GM18909 (cell line): ENCODE data around the gene LRP5.

ENCODE experiments used
- ATAC-seq: cut with Tn5 transposase; IDR thresholded peaks from one replicate; pipeline ENCODE4 v1.9.1; 2021; ENCODE audit warnings: mild to moderate bottlenecking; ENCODE audit not compliant: unreplicated experiment, poor library complexity

LRP5 gene

DNA sequence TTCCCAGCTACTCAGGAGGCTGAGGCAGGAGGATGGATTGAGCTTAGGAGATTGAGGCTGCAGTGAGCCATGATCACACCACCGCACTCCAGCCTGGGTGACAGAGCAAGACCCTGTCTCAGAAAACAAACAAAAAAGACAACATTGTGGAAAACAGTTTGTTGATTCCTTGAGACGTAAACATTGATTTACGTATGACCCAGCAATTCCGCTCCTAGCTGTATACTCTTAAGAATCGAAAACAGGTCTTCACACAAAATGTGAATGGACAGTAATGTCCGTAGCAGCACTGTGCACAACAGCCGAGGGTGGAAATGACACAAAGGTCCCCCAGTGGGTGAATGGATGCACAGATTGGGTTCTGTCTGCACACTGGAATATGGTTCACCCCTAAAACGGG lies 49.3 kb downstream of the LRP5 start:
- ATAC-seq, result no peak

GRCh38 chr11:68362801-68363379 lies 50.5 kb downstream of the LRP5 start:
- ATAC-seq, result no peak

- ATAC-seq, result no peak
These were observed 51.4 kb downstream of the LRP5 start for GRCh38 chr11:68363776-68364175.

DNA sequence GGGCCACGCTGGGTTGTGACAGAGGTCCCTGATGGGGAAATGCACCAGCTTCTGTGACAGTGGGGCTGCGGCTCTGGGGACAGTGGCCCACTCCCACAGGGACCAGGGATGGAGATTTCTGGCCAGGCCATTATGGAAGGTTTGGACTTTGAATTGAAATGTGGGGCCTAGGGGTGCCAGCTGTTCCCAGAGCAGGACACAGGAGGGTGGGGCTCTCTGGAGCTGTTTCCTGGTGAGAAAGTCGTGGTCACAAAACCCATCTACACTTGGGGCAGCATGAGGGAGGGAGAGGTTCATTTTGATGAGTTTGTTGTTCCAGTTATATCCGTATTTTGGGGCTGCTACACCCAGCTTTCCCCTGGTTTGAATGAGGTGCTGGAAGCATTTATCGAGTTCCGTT lies 52.2 kb downstream of the LRP5 start:
- ATAC-seq, result no peak

DNA sequence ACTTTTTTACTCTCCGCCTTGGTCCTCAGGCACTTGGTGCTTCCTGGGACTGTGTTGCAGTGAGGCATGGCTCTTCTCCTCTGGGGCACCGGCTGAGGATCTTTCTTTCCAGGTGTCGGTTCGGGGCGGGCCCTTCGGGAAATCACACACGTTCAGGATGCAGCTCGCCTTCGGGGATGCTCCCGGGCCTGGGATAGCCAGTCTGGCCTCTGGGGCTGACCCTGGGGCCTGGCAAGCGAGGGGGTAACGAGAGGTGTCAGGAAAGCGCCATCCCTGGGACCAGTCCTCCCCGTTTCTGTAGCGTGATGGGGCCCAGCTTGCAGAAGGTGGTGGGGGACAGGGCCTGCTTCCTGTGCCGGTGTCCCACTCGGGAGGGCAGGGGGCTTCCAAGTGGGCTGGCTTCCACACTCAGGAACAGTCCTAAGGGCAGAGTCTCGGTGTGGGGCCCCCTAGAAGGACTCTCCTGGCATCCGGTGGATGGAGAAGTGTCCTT lies 53.6 kb downstream of the LRP5 start:
- no peak for ATAC-seq

DNA sequence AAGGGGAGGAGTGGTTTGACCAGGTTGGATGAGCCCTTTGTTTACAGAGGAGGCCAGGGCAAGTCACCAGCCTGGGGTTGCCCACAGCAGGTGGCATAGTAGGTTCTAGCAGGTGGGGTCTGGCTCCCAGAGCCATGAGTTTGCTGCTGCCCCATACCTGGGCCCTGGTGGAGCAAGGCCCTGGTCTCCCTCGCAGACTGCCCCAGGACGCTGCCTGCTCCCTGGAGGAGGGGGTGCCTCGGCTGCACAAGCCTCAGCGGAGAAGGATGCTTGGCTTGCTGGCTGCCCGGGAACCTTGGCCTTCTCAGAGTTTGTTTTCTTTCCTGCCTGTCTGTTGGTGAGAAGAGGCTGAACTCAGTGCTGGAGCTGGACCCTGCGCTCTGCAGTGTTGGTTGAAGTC lies 54.9 kb downstream of the LRP5 start:
- ATAC-seq, result no peak

DNA sequence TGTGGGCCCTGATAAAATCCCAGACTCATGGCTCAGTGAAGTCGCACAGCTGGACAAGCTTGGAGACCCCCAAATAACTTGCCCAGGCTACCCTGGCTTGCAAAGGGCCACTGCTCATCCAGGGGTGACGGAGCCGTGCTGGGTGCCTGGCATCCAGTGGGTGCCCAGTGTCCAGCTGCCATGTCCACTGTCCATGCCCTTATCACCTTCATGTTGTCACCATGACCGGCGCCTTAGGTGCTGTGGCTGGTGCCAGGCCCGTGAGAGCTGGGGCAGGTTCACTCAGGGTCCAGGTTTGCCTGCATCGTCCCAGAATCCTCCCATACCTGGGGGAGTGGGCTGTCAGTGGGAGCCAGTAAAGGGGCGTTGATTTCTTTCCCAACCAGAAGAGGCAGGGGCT lies 57.4 kb downstream of the LRP5 start:
- no peak for ATAC-seq

DNA sequence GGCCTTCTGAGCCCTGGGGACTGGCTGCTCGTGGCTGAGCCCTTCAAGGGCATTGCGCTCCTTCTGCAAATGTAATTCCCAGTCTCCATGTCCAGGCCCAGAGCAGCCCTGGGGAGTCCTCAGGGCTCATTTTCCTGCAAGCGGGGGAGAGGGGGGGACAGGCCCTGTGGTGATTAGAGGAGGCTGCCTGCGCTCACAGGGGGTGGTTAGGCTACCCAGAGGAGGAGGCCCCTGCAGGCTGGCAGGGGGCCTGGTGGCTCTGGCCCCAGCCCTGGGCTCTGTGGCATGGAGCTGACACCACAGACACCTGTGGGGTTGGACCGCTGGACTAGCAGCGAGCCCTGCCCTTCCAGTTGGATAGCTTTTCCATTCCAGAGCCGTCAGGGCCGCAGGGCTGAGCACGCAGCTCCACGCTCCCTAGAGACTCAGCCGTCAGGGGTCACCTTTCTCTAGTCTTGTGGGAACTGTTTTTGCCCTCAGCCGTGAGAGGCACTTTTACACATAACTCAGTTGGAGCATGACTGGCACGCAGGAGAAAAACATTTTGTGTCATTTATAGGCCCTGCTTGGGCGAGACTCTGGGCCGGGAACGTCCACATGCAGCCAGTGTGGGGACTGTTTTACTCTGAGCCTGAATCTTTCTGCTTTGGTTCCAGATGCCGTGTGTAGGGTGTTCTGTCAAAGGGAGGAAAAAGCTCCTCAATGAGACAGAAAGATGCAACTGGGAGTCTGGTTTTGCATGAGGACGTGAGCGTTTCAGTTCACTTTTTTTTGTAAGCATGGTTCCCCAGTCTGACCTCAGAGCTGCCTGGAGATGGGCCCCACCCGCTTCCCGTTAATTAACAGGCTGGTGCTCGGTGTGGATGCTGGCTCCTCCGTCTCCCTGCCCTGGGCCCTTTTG lies 58.1 kb downstream of the LRP5 start:
- peak; percentile 68 for ATAC-seq

DNA sequence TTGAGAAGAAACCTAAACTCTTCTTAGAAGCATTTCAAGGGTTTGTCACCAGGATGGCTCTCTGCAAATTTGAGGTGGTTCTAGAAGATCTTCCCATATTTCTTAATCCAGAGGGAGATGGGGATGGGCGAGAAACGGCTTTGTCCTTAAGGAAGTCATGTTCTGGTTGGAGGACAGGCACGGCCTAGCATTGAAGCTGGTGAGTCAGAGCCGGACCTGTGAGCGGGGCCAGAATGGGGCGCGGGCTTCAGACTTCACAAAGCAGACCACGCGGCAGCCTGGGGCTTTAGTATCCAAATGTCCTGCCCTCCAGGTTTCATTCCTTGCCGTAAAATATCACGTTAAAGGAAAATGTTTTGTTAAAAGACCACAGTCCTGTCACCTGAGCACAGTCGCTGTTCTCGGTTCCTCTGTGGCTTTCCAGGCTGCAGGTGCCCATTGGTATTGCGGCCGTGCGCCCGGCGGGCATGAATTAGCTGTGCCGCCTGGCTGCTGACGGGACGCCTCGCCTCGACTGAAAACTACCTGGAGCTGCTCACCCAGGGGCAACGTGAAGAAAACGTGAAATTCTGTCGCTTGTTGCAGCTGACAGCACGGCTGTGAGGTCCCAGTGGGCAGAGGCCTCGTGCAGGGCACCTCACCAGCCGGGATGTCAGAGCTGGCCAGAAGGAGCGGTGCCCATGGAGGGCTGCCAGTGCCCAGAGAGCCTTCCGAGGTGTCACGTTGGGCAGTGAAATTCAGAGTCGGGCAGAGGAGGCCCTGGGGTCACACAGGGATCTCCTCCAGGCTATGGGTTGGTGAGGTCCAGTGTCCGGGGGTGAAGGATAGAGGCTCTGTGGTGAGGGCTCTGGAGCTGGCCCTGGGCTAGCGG lies 59.0 kb downstream of the LRP5 start:
- ATAC-seq, result no peak

DNA sequence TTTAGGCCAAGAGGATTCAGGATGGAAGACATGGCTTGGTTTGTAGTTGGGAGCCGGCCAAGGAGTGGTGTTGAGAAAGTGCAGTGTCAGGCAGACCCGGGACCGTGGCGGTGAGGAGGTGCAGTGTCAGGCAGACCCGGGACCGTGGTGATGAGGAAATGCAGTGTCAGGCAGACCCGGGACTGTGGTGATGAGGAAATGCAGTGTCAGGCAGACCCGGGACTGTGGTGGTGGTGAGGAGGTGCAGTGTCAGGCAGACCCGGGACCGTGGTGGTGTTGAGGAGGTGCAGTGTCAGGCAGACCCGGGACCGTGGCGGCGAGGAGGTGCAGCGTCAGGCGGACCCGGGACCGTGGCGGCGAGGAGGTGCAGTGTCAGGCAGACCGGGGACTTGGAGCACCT lies 59.7 kb downstream of the LRP5 start:
- ATAC-seq, result no peak

- no peak for ATAC-seq
These were observed 60.2 kb downstream of the LRP5 start for GRCh38 chr11:68372625-68373024.

DNA sequence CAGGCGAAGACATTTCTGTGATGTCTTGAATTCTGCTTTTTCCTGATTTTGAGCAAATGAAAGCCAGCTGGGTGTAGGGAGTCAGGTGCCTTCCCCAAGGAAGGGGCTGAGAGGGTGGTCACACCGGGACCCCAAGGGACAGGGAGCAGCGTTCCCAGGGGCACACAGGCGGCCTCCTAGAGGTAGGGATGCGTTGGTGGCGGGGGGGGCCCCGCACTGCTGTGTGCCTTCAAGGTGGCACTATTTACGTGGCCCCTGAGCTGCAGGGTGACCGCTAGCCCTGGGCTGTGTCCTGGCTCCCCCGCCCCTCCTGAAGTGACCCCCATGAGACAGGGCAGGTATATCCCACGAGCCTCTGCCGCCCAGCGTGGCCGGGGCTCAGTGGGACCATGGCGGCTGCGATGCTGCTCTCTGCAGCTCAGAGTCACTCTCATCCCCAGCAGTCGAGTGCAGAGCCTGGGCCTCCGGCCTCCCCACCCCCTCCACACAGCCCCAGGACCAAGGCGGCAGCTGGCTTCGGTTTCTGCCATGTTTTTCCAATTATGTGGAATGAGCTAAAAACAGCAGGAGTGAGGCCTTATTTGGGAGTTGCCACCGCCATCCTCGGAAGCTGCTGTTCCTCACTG lies 60.9 kb downstream of the LRP5 start:
- ATAC-seq, result no peak

- ATAC-seq, result no peak
These were observed 61.6 kb downstream of the LRP5 start for GRCh38 chr11:68373815-68374501.

- no peak for ATAC-seq
These were observed 62.1 kb downstream of the LRP5 start for GRCh38 chr11:68374531-68374930.

DNA sequence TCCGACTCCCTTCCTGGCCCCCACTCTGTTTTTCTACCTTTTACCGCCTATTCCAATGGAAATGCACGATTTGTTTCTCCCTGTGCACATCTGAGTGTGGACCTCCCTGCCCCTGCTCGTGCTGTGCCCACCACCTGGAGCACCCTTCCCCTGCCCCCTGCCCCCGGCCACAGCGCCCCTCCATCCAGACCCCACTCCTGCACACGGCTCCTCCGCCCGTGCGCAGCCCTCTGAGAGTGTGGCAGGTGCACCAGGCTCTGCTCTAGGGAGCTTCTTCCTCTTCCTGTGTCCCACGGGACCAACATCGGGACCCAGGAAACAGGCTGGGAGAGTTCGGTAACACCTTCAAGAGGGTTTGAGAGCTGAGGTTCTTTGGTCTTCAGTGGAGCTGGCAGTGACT lies 62.9 kb downstream of the LRP5 start:
- ATAC-seq, result no peak

GRCh38 chr11:68375766-68376165 lies 63.4 kb downstream of the LRP5 start:
- no peak for ATAC-seq

DNA sequence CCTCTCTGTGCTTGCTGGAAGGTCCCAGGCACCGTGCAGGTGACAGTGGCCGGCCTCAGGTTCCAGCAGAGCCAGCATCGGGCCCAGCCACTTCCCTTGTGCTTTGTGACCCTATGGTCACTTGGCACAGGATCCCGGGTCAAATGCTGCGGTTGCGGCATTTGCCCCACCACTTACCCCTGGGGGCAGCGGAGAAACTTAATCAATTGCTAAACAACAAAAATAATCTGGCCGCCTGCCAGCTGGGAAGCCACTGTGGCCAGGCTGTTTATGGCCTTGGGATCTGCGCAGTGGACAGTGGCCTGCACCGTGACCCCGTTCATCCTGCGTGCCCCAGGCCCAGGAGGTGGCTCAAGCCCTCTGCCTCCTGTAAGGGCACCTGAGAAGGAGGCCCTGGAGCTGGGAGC lies 65.0 kb downstream of the LRP5 start:
- no peak for ATAC-seq

GRCh38 chr11:68379206-68379605 lies 66.8 kb downstream of the LRP5 start:
- no peak for ATAC-seq

DNA sequence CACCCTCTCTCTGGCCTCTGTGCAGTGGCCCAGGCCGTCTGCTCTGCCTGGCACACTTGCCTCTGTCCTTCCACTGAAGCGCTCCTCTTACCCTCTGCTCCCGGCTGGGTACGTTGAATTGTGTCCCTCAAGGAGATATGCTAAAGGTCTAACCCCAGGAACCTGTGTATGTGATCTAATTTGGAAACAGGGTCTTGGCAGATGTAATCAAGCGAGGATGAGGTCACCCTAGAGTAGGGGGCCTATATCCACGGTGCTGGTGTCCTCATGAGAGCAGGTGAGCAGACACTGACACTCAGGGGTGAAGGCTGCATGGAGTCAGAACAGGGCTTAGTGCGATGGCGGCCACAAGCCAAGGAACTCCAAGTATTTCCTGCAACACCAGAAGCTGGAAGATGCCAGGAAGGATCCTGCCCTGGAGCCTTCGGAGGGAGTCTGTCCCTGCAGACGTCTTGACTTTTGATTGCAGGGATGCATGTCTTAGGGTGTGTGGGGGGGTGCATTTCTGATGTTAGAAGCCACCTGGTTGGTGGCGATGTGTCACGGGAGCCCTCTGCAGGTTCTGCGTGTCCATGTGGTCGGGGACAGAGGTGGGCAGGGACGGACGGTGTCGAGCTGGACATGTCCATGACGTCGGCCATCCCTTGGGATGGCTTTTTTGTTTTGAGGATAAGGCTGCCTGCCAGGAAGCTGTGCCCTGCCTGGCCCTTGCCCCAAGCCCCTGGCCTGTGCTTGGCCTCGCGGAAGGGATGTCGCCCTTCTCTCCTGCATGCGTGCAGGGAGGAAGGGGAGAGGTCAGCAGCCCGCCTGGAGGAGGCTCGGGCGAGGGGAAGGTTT lies 68.6 kb downstream of the LRP5 start:
- no peak for ATAC-seq
